Heart right ventricle (tissue), 16 donors: ENCODE data around the gene OLA1. TPM values are rescaled to one million over a fixed set of nuclear protein-coding genes. Genes with fewer than 3 reads are reported as not detected.

ENCODE experiments used
- ATAC-seq, 8 donors: fragments of 200-7000 bp; cut with Tn5 transposase; one replicate each; pipeline ENCODE4 v1.9.1; 2020; ENCODE audit warnings: mild to moderate bottlenecking in 8 of 8, moderate library complexity in 8 of 8, moderate number of reproducible peaks in 1 of 8
- DNase-seq, 2 donors: peaks; one replicate each; pipeline ENCODE4 v3.0.0-alpha.2; 2020
- H3K27ac ChIP-seq, 10 donors: fragments of 200-600 bp; sonication (generic) in 2 of 10; one replicate each; pipeline versions ENCODE4 v1.5.0 to v1.8.0; 2020 to 2022; ENCODE audit warnings: mild to moderate bottlenecking in 3 of 10
- H3K27me3 ChIP-seq, 7 donors: fragments of 200-600 bp; one replicate each; pipeline ENCODE4 v1.8.0; 2021 to 2022; ENCODE audit warnings: mild to moderate bottlenecking in 2 of 7
- H3K36me3 ChIP-seq, 9 donors: fragments of 200-600 bp; sonication (generic) in 1 of 9; one replicate each; pipeline versions ENCODE4 v1.5.0 to v1.8.0; 2020 to 2022; ENCODE audit warnings: mild to moderate bottlenecking in 2 of 9
- H3K4me1 ChIP-seq, 9 donors: fragments of 200-600 bp; sonication (generic) in 1 of 9; one replicate each; pipeline versions ENCODE4 v1.5.0 to v1.8.0; 2020 to 2022; ENCODE audit warnings: mild to moderate bottlenecking in 4 of 9
- H3K4me3 ChIP-seq, 10 donors: fragments of 200-600 bp; sonication (generic) in 2 of 10; one replicate each; pipeline versions ENCODE4 v1.5.0 to v1.8.0; 2020 to 2022; ENCODE audit warnings: mild to moderate bottlenecking in 7 of 10, moderate library complexity in 2 of 10
- H3K9me3 ChIP-seq, 11 donors: fragments of 200-600 bp in 10 of 11; sonication (generic) in 2 of 11; one replicate each; pipeline versions ENCODE4 v1.5.0 to v1.8.0; 2013 to 2022; ENCODE audit warnings: mild to moderate bottlenecking in 2 of 11, control low read depth in 1 of 11, moderate library complexity in 1 of 11
- CTCF ChIP-seq, 9 donors: fragments of 200-600 bp; sonication (generic) in 2 of 9; IDR thresholded peaks; one replicate each; pipeline versions ENCODE4 v1.5.0 to v1.8.0; 2021 to 2022; ENCODE audit warnings: antibody characterized with exemption in 9 of 9, mild to moderate bottlenecking in 5 of 9, moderate library complexity in 1 of 9
- WGBS, 2 donors: extraction: QIAGEN DNeasy Blood & Tissue Kit; methylation state at CpG; one replicate each; pipeline ENCODE4 v1.1.7; 2013; ENCODE audit warnings: inconsistent platforms in 1 of 2; 5-methylcytosine and 5-hydroxymethylcytosine counted together
- intact Hi-C, 10 donors: fragments of 100-400 bp; cut with DNase I; formaldehyde crosslinking; loops; one replicate each; pipeline versions ENCODE4 v1.11.1 to v1.14.2; 2022
- polyA plus RNA-seq, 2 donors: library from polyadenylated mRNA; stranded (reverse); fragments of 200-250 nt; gene quantifications; one replicate each; pipeline ENCODE4 v1.2.3, GENCODE V29; 2013
- total RNA-seq, 10 donors: library from RNA; stranded (reverse); fragmentation: NEBNext Ultra II Directional in 3 of 10; extraction: Animal tissue kit (Norgen Biotek cat#: 25700) in 3 of 10; gene quantifications; one replicate each; pipeline versions ENCODE4 v1.2.1 to v1.2.4, GENCODE V29; 2021 to 2023
- donor health status: Arrhythmogenic right ventricular cardiomyopathy.
- donor health status: ischemic (EF 13 %, LVEDD 7.1; RV severe dilation, severe dysfunction).
- donor health status: healthy with polysubstance abuse.
- donor health status: DM: no; HTN: yes; CAD: no.
- donor health status: DM: no; HTN: no; CAD: no.
- donor health status: ischemic (EF 25% LVEDD 6.9; RV normal size, moderate dysfunction).
- donor health status: ischemic (EF 25% LVEDD 5.7; RV mildly dilated, moderate dysfunction).
- donor health status: healthy.
- donor health status: DM: yes; HTN: yes; CAD: no.
- donor health status: Ischemic cardiomyopathy.
- donor health status: ischemic (EF 35%, LVEDD 5.7; RV mildly dilated, moderate dysfunction).
- donor health status: nonischemic (EF 11% LVEDD 7.7; RV severe dilation, severe dysfunction).
- donor health status: DM: yes; HTN: yes; CAD: no.
- donor health status: PGD.
- donor health status: ischemic (EF 29% LVEDD 5.4; RV normal size, mild dysfunction).
- donor health status: nonischemic (EF 23%, LVEDD 6.1; RV moderate dilation, normal function).

OLA1 gene
- total and polyA plus RNA-seq, 12 donors, result 23.7 to 85.2 (median 73.3) TPM

- DNase-seq (no peak), ATAC-seq (no peak)
- TF ChIP-seq CTCF (IDR thresholded peaks at IDR 0.05), result peak in 4 of 9 donors; percentile 13 to 42 (median 27)
- H3K36me3 ChIP-seq, result no peaks in the 10 kb centered on the region
- peaks cover 0 to 22% (median 14%) of the 10 kb centered on the region in 9 donors for H3K4me1 ChIP-seq
- no peak overlapping the region for H3K4me3 ChIP-seq
- intact Hi-C loops, result loop anchor here in 7 of 10 donors (10.0 kb wide), 3 partner anchors 163 to 643 kb away; no protein-coding TSS in a partner anchor
- no peaks in the 10 kb centered on the region for H3K9me3 ChIP-seq
- WGBS, 2 donors, result 88 to 90% methylated on average over 20 of the region's 20 CpGs
- H3K27me3 ChIP-seq, result no peaks in the 10 kb centered on the region
- H3K27ac ChIP-seq, result no peak overlapping the region
Measured at GRCh38 chr2:174048243-174048642, 200.1 kb downstream of the OLA1 start.

GRCh38 chr2:174047746-174048145, 200.6 kb downstream of the OLA1 start:
- no peak overlapping the region for H3K27ac ChIP-seq
- 87 to 89% methylated on average over 9 of the region's 9 CpGs for WGBS, 2 donors
- intact Hi-C loops, result loop anchor here in 7 of 10 donors (10.0 kb wide), 3 partner anchors 163 to 643 kb away; no protein-coding TSS in a partner anchor

GRCh38 chr2:174046172-174046571, 202.2 kb downstream of the OLA1 start:
- intact Hi-C loops, result loop anchor here in 7 of 10 donors (10.0 kb wide), 3 partner anchors 161 to 641 kb away; no protein-coding TSS in a partner anchor
- ATAC-seq, result no peak
- H3K4me1 ChIP-seq, result peaks cover 0 to 8% (median 0%) of the 10 kb centered on the region in 9 donors

More at GRCh38 chr2:174047746-174048145, 200.6 kb downstream of the OLA1 start:
- ATAC-seq (no peak), DNase-seq (no peak)
- no peak for TF ChIP-seq CTCF (IDR thresholded peaks at IDR 0.05)
- no peaks in the 10 kb centered on the region for H3K9me3 ChIP-seq
- H3K36me3 ChIP-seq, result no peaks in the 10 kb centered on the region
- peaks cover 0 to 22% (median 14%) of the 10 kb centered on the region in 9 donors for H3K4me1 ChIP-seq
- no peaks in the 10 kb centered on the region for H3K27me3 ChIP-seq
- H3K4me3 ChIP-seq, result no peak overlapping the region

GRCh38 chr2:174044556-174044955, 203.8 kb downstream of the OLA1 start:
- Histone ChIP-seq H3K4me3 (no peak overlapping the region), H3K27ac (no peak overlapping the region), H3K9me3 (no peaks in the 10 kb centered on the region), H3K4me1 (peaks cover 0 to 17% (median 7%) of the 10 kb centered on the region in 9 donors), H3K27me3 (no peaks in the 10 kb centered on the region), H3K36me3 (no peaks in the 10 kb centered on the region)
- intact Hi-C loops, result loop anchor here in 8 of 10 donors (5.0 to 10.0 kb wide), 4 partner anchors 160 to 640 kb away; no protein-coding TSS in a partner anchor
- TF ChIP-seq CTCF (IDR thresholded peaks at IDR 0.05), result no peak
- ATAC-seq (no peak), DNase-seq (no peak)
- 79 to 92% methylated on average over 3 of the region's 3 CpGs for WGBS, 2 donors

More at GRCh38 chr2:174046172-174046571, 202.2 kb downstream of the OLA1 start:
- H3K9me3 ChIP-seq, result no peaks in the 10 kb centered on the region
- H3K27me3 ChIP-seq, result no peaks in the 10 kb centered on the region
- TF ChIP-seq CTCF (IDR thresholded peaks at IDR 0.05), result no peak
- no peaks in the 10 kb centered on the region for H3K36me3 ChIP-seq
- 92 to 93% methylated on average over 3 of the region's 3 CpGs for WGBS, 2 donors
- no peak overlapping the region for H3K27ac ChIP-seq
- H3K4me3 ChIP-seq, result no peak overlapping the region
- DNase-seq, result no peak
